NCI-H2107 treated with DMSO at 0.1 percent for 48 hours (cell line): ENCODE measurements around the gene NBEAL2.
A peak's percentile ranks its signal among the peaks of the same experiment; 100 is the strongest.

ENCODE experiments used
- DNase-seq: peaks from one replicate; lab custom pipeline; 2025; ENCODE audit not compliant: unreplicated experiment; lab: John Stamatoyannopoulos, UW

NBEAL2 gene, protein sequence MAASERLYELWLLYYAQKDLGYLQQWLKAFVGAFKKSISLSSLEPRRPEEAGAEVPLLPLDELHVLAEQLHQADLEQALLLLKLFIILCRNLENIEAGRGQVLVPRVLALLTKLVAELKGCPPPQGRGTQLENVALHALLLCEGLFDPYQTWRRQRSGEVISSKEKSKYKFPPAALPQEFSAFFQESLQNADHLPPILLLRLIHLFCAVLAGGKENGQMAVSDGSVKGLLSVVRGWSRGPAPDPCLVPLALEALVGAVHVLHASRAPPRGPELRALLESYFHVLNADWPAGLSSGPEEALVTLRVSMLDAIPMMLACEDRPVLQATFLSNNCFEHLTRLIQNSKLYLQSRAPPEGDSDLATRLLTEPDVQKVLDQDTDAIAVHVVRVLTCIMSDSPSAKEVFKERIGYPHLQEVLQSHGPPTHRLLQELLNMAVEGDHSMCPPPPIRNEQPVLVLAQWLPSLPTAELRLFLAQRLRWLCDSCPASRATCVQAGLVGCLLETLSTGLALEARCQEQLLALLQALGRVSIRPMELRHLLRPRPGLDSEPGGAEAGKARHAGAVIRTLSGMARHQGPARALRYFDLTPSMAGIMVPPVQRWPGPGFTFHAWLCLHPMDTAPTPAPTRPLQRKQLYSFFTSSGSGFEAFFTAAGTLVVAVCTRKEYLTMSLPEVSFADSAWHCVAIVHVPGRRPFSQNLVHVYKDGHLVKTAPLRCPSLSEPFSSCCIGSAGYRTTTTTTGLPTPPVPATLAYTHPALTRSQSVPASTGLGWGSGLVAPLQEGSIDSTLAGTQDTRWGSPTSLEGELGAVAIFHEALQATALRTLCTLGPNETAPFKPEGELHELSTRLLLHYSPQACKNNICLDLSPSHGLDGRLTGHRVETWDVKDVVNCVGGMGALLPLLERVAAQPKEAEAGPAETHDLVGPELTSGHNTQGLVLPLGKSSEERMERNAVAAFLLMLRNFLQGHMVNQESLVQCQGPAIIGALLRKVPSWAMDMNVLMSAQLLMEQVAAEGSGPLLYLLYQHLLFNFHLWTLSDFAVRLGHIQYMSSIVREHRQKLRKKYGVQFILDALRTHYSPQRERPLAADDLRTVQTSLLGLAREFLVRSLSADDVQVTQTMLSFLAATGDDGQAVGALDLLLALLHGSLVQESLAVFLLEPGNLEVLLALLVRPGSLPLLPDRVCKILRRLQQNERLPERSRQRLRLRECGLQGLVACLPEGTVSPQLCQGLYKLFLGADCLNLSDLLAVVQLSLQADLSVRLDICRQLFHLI (N-terminal part only)

DNA sequence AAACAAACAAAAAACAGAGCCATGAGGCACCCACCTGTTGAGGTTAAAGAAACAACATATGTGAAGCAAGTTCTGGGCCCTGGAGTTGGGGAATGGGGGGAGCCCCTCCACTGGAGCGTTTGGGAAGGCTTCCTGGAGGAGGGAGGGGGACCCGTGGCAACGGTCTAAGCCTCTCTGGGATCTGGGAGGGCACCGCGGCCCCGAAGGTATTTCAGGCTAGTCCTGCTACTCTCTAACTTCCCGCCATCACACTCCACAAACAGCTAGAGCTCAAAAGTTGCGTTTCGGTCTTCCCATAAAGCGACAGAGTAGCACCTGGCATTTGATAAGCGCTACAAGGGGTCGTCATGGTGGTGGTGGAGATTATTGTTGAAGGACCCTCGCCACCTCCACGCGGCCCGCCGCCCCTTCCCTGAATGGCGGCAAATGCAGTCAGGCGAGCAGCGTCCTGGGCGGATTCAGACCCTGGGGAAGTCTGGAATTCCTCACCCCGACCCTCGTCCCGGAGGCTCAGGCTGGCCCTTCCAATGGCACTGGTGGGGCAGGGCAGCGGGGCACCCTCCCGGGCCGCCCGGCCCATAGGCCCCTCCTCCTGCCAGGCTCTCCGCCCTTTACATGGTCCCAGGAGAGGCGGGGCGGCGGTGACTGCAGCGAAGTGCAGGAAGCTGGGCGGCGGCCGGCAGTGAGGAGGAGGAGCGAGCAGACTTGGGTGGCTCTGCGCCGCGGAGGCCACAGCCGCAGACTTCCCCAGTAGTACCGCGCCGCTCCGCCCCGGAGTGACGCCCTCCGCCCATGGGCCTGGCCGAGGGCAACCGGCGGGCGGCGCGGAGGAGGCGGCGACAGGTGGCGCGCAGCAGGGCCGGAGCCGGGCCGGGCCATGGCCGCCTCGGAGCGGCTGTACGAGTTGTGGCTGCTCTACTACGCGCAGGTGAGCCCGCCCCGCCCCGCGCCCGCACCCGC lies at the start of gene NBEAL2:
TSS of gene NBEAL2 (plus strand) at position 682 of the 960 bp plus-strand sequence. CDS start at position 878, 196 bp downstream.
- peak; percentile 51 for DNase-seq

DNA sequence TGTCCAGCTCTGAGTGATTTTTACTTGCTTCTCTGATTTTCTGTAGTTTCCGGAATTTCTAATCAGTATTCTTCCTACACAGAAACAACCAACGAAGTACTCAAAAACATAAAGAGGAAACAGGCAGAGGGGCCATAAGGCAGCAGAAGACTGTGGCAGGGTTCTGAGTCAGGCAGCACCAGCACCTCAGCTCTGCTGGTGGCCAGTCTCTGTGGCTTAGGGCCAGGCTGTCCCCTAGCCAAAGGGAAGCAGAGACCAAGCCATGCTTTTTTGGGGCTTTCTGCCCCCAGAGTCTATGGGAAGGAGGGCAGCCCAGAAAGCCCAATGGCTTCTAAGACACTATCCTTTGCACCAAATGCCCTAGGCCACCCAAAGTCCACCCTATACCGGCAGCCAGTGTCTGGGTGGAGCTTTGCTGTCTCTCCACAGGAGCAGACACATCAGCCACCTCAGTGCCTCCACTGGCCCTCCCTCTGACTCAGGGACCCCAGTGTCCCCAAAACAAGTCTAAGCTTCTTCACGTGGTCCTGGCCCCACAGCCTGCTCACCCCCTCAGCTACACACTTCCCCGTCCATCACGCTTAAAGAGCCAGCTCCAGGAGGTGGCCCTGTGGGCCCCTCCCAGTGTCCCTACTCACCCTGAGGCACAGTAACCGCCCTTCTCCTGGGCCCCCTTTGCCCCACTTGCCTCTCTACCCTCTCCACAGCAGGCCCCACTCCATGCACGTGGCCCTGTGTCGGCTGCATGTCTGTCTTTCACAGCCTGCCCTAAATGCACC lies 49.1 kb upstream of the NBEAL2 start:
- no peak for DNase-seq

DNA sequence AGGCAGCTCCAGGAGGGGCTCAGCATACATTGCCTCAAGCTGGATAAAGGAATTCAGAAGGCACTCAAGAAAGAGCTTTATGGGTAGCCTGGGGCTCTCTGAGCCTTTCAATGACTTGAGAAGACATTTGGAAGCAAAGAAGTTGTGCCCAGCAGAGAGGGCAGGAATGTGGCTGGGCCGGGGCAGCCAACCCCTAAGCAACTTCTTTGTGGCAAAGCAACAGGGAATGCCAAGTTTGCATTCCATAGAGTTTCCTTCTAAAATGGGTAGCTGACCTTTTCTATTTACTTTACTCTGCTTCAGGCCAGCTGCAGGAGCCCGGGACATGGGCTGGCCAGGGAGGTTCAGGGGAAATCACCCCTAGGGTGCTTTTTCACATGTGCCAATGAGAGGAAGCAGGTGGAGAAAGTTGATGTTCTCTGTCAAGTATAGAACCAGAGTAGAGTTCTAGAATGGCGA lies 48.5 kb upstream of the NBEAL2 start:
- no peak for DNase-seq

DNA sequence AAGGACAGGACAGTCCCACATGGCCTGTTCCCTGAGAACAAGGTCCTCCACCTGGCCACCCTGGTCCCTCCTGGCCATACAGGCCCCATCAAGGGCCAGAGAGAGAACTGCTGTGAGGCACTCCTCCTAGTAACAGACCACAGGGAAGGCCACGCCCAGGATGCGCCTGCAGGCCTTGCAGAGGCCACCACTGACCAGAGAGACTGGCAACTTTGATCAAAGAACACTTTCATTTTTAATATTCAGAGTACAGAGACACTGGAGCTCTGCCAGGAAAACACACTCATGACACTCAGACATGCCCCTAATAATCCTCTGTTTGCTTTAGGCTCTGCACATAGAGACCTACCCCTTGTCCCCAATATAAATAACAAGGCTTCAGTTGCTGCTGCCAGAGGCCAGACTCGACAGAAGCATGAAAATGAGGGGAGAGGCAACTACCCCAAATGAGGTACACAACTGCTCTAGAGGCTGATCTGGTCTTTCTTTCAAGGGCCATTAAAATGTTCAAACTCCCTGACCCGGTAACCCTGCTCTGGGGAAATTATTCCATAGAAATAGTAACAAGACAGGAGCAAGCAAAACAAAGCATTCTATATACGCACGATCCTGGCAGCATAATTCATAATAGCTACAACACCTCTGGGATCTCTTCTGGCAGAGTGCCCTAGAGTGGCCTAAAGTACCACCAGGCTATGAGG lies 47.7 kb upstream of the NBEAL2 start:
- DNase-seq: no peak

DNA sequence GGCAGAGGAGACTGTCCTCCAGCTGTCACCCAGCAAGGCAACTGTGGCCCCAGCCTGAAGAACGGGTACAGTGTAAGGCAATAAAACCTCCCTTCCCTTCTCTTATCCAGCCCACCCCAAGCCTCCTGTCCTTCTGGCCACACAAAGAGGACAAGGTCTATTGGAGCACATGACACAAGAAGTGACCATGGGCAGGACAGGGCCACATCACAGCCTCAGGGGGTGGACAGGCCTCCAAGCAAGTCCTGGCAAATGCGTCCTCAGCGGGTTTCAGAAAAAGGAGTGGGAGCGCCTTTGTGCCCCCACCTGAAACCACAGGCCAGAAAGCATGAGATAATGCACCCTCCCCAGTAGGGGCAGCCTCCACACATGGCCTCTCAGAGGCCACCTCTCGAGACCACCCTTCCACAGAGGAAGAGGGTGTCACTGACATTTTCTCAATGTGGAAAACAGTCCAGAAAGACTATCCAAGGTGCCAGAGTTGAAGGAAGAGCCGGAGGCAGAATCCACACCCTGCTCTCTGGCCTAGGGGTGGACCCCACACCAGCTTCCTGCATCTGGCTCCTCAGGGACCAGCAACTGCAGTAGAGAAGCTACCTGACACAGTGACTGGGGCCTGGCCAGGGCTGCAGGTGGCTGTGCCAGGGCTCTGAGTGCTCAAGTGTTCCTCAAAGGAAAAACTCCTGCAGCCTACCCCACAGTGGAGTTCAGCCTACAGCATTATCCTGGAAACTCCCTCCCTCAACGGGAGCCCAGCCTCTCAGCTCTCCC lies 46.8 kb upstream of the NBEAL2 start:
- no peak for DNase-seq

DNA sequence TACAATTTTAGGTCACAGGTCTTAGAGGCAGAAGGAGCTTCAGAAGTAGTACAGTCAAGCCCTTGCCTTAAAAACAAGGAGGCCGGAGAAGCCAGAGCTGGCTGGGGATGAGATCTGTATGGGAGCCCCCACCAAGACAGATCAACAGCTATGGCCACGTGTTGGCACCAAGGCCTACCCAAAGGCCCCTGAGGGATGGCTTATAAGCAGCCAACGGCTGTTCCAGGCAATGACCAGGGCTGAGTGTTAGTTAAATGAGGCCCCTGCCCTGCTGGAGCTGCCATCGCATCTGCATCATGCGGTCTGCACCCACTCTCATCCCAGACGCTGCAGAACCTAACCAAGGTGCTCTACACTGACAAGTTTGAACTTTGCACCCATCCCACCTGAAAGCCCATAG lies 46.2 kb upstream of the NBEAL2 start:
- DNase-seq: no peak

DNA sequence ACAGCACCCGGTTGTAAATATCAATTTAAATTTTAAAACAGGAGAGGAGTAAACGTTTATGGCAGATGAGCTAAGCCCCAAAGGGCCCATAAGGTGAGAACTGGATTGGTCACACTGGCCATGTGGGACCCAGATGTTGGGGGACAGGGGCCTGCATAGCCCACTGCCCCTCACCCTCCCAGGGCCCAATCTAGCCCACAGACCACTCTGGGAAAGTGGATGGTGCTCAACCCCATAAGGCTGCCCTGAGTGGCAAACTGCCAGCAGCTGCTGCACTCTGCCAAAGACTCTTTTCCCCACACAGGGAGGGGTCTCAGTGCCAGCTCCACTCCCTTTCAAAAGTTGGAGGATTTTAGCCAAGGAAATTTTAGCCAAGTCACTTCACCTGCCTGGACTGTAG lies 45.4 kb upstream of the NBEAL2 start:
- no peak for DNase-seq

DNA sequence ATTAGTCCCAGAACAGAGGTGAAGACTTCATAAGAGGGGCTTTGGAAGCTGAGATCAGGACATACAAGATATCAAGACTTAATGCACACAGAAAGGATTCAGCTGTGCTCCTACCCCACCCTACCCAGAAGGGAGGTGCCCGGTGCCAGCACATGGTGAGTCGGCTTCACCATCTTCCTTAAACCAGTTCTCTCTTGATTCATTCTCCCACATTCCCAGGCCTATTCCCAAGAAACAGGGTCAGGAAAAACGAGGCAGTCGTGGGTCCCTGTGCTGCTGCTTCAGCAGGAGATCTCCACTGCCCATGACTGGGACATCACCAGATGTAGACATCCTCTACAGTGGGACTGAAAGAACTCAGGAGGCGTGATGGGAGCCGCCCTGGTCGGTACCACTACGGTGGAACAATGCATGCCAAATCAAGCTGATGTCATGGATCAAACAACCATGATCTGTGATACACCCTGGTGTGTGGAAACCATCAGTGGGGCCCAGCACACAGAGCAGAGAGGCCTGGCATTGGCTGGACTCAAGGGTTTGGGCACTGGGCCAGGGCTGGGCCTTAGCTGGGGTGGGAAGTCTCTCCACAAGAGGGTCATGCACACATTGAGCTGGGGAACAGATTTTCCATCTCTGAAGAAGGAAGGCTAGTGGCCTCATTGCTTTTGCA lies 44.8 kb upstream of the NBEAL2 start:
- no peak for DNase-seq

DNA sequence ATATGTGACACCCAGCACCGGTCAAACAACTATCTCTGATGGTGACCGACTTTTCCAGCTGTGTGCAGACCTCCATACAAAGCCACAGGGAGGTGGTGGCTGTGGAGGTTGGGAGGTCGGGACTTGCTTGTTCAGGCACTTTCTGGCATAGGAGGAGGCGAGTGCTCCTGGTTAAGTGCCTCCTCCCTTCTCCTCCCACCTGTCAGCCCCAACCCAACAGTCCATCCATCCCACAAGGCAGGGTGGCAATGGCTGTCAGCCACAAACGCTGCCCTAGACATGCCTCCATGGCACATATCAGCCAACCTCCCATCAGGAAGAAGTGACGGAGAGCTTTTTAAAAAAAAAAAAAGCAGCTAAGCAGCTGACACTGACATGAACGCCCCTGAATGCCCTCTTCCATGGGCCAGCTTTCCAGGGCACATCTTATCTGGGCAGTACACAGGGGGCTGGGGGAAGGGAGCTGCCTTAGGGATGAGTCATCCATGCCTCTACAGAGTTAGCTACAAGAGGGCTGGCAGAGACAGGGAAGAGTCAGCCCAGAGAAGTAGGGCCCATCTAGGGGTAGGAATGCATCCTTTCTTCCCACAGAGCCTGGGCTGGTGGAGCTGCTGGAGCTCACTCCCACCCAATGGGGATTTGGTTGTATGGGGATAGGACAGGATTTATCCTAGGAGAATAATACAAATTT lies 44.2 kb upstream of the NBEAL2 start:
- DNase-seq: no peak

DNA sequence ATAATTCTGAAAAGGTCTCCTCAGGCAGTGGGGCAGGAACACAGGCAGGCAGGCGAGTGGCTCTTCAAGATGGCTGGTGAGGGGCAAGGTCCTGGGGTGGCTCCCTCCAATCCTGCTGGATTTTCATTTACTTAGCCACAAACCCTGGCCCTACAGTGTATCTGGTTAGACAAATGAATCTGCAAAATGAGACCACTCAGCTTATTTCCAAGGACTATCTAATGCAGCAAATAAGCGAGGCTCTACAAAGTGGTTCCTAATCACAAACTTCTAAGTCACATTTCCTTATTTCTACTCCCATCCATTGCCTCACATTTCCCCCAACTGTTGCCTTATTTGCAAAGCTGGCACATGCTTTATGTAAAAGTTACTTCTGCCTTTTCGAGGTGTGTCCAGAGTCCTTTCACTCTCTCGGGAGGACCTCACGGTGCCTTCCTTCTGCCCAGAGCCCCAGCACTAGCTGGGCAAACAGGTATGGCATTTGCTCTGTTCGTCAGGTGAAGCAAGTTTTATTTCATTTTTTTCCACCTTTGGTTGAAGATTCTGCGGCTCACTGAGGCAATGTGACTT lies 43.4 kb upstream of the NBEAL2 start:
- no peak for DNase-seq

DNA sequence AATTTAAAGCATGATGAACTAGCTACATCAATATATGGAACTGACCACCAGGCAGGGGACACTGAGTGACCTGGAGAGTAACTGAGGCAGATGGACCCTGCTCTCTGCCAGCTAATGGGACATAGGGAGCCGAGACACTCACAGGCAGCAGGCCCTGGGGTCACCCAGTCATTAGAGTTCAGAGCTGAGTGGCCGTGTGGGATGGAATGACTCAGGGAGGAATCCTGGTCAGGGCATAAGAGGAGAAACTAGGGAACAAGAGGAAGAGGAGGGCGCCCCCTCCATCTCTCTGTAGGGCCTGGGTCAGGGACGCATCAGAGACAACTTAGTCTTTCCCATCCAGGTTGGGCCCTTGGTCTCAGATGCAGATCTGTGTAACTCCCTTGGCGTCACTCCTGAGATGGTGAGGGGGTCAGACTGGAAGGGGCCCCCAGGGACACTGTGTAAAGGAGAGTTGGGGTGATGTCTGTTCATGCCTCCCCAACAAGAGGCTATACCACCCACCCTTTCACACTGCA lies 42.7 kb upstream of the NBEAL2 start:
- DNase-seq: no peak

DNA sequence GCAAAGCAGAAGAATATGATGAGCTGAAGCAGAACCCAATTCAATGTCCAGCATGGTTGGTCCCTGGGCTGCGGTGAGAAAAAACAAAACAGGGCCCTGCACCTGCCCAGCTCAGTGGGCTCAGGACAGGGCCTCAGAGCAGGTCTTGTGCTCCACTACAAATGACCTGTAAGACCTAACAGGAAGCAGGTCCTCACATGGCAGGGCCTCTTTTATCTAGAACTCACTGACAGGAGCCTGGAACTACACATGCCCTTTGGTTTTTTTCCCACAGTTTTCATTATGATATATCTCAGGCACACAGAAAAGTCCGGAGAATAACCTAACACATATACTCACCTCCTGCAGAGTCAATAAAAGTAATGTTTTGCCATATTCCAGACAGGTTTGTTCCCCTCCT lies 41.3 kb upstream of the NBEAL2 start:
- no peak for DNase-seq

DNA sequence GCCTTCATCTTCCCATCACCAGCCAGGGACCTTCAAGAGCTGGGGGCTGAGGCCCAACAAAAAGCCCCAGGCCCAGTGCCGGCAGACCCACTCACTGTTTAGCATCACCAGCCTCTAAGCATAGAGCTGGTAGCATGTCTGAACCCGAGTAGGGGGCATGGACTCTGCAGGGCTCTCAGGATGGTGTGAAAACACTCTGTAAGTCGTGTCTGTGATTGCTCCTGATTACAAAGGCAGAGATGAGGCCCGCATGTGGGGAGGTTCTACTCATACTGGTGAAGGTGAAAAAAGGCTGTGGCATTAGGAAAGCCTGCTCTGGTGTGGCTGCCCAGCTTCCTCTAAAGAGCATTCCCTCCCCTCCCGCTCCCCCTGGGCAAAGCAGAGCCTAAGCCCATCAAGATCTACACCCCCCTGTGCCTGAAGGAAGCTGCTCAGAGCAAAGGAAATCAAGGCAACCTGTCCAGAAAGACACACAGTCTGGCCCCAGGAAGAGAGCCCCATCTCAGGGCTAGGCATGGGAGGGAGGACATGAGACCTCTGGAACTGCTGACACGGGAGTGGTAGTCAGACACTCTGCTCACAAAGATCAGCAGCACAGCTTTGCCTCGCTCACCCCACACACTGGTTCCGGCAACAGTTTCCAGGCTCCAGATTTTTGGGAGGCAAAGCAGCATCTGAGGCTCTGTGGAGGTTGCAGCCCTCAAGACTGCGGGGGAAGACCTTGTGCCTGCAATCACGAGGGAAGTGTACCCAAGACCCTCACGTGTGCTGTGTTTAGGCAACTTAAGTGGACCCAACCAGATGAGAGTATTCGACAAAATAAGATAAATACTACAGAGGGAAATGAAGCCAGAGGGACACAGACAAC lies 39.7 kb upstream of the NBEAL2 start:
- DNase-seq: no peak

DNA sequence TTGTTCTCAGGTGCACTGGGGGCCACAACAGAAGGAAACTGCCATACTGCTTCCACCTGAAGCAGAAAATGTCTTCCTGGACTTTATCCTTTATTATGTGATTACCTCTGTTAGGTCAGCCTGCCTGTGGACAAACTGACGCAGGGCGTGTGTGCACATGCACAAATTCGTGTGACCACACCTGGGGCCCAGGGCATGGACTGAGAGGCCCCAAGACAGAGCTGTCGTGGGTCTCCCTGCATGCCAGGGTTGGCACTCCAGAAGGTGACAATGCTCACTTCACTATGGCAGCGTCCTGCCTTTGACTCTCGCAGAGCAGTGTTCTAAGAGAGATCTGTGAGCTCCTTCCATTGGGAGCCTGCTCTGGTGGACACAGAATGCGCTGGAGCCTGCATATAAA lies 37.4 kb upstream of the NBEAL2 start:
- DNase-seq: no peak

DNA sequence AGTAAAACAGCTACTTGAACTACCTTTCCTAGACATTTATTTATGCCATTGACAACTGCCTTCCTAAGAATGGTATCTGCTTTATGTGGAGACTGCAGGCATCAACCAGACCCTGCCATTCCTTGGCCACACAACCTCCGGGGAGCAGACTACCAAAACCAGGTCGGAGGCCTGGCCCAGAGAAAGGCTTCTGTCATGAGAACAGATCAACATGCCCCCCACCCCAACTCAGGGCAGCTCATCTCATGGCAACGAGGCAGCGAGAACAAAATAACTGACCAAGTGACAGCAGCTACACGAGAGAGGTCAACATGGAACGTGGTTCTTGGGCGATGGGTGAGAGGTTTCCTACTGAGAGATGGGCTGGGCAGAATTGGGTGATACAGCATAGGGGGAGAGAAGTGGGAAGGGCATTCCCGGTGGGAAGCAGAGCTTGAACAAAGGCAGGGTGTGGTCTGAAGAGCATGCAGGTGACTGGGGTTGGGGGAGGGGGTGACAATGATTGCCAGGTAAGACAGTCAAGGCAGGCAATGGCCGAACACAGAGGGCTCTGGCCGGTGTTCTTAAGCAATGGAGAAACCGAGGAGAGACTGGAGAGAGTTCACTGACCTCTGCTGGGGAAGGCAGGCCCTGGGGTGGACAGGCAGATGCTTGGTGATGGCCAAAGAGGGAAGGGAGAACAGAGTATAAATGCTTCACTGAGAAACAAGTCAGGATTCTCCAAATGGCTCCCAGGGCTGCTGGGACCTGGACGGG lies 36.8 kb upstream of the NBEAL2 start:
- no peak for DNase-seq
